Esophagus (tissue), 2 donors: ENCODE measurements around the gene KLF16. TPM values are rescaled to one million over a fixed set of nuclear protein-coding genes. Genes with fewer than 3 reads are reported as not detected.

ENCODE experiments used
- H3K27ac ChIP-seq, 2 donors: one replicate each; pipeline ENCODE4 v1.5.1; 2013; ENCODE audit warnings: low read depth in 2 of 2, mild to moderate bottlenecking in 2 of 2, inconsistent platforms in 1 of 2, low read length in 1 of 2, moderate library complexity in 1 of 2
- H3K27me3 ChIP-seq, 2 donors: one replicate each; pipeline ENCODE4 v1.6.1; 2013; ENCODE audit warnings: low read length in 2 of 2, control low read depth in 1 of 2, mild to moderate bottlenecking in 1 of 2; ENCODE audit not compliant: insufficient read depth in 2 of 2, control insufficient read depth in 1 of 2
- H3K36me3 ChIP-seq, 2 donors: one replicate each; pipeline ENCODE4 v1.6.1; 2013; ENCODE audit warnings: low read length in 1 of 2; ENCODE audit not compliant: control insufficient read depth in 2 of 2, insufficient read depth in 2 of 2
- H3K4me1 ChIP-seq, 2 donors: one replicate each; pipeline ENCODE4 v1.6.1; 2013; ENCODE audit warnings: low read length in 1 of 2; ENCODE audit not compliant: control insufficient read depth in 2 of 2, insufficient read depth in 2 of 2
- H3K4me3 ChIP-seq, 2 donors: one replicate each; pipeline ENCODE4 v1.5.1; 2013; ENCODE audit warnings: low read length in 2 of 2, mild to moderate bottlenecking in 2 of 2, low read depth in 1 of 2, moderate library complexity in 1 of 2
- H3K9me3 ChIP-seq, 2 donors: one replicate each; pipeline ENCODE4 v1.6.1; 2013; ENCODE audit warnings: mild to moderate bottlenecking in 2 of 2, low read depth in 1 of 2, low read length in 1 of 2, moderate library complexity in 1 of 2; ENCODE audit not compliant: control insufficient read depth in 2 of 2, insufficient read depth in 1 of 2
- WGBS, 2 donors: extraction: QIAGEN DNeasy Blood & Tissue Kit; methylation state at CpG; one replicate each; pipeline ENCODE4 v1.1.7; 2013; 5-methylcytosine and 5-hydroxymethylcytosine counted together
- polyA plus RNA-seq, 2 donors: library from polyadenylated mRNA; stranded (reverse); fragments of 200-250 nt; gene quantifications; one replicate each; pipeline ENCODE4 v1.2.3, GENCODE V29; 2013
- donor health status: healthy with polysubstance abuse.
- donor health status: Bipolar disorder and iron deficiency.

Gene KLF16
- polyA plus RNA-seq, 2 donors: 9.3 to 13.5 TPM

- no peak overlapping the region for H3K27ac ChIP-seq
- WGBS, 2 donors: 67 to 69% methylated on average over 25 of the region's 25 CpGs
- peaks cover 0 to 9% of the 10 kb centered on the region in 2 donors for H3K36me3 ChIP-seq
- no peak overlapping the region for H3K4me3 ChIP-seq
- no peaks in the 10 kb centered on the region for H3K27me3 ChIP-seq
- H3K9me3 ChIP-seq: no peaks in the 10 kb centered on the region
- peaks cover 28 to 35% of the 10 kb centered on the region in 2 donors for H3K4me1 ChIP-seq
These were observed 23.5 kb downstream of the KLF16 start for GRCh38 chr19:1839658-1840540.

DNA sequence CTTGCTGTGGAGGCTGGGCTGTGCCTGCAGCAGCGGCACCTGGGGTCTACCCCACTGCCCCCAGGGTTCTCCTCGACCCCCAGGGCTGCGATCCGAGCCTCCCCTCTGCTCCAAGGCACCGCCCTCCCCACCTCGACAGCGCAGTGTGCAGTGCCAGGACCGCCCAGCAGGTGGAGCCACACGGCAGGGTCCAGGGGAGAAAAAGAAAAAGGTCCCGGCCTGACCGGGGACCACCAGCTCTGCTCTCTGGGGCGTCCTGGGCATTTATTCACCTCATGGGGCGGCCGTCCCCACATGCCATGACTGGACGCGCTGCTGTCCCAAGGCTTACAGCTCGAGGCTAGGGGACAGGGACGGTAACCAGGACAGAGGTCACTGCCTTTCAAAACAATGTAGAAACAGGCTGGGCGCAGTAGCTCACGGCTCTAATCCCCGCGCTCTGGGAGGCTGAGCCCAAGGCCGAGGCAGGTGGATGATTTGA lies 25.7 kb downstream of the KLF16 start:
- H3K27ac ChIP-seq: no peak overlapping the region
- 34% methylated on average over 23 of the region's 23 CpGs for WGBS, 2 donors
- H3K36me3 ChIP-seq: peaks cover 0 to 7% of the 10 kb centered on the region in 2 donors
- H3K4me1 ChIP-seq: peaks cover 7 to 20% of the 10 kb centered on the region in 2 donors
- no peak overlapping the region for H3K4me3 ChIP-seq
- H3K27me3 ChIP-seq: no peaks in the 10 kb centered on the region
- H3K9me3 ChIP-seq: no peaks in the 10 kb centered on the region

GRCh38 chr19:1837222-1837565 lies 26.2 kb downstream of the KLF16 start:
- no peaks in the 10 kb centered on the region for H3K9me3 ChIP-seq
- H3K4me3 ChIP-seq: no peak overlapping the region
- H3K27me3 ChIP-seq: no peaks in the 10 kb centered on the region
- H3K36me3 ChIP-seq: peaks cover 0 to 8% of the 10 kb centered on the region in 2 donors
- WGBS, 2 donors: 74 to 82% methylated on average over 11 of the region's 11 CpGs
- H3K27ac ChIP-seq: no peak overlapping the region
- peaks cover 7 to 18% of the 10 kb centered on the region in 2 donors for H3K4me1 ChIP-seq

GRCh38 chr19:1836458-1837221 lies 26.7 kb downstream of the KLF16 start:
- H3K4me1 ChIP-seq: peaks cover 5 to 17% of the 10 kb centered on the region in 2 donors

GRCh38 chr19:1833540-1833939 lies 29.8 kb downstream of the KLF16 start:
- H3K4me1 ChIP-seq: peaks cover 0 to 11% of the 10 kb centered on the region in 2 donors
- no peak overlapping the region for H3K27ac ChIP-seq
- H3K4me3 ChIP-seq: no peak overlapping the region
- no peaks in the 10 kb centered on the region for H3K9me3 ChIP-seq
- peaks cover 0 to 19% of the 10 kb centered on the region in 2 donors for H3K36me3 ChIP-seq
- H3K27me3 ChIP-seq: no peaks in the 10 kb centered on the region
- WGBS, 2 donors: 72 to 85% methylated on average over 14 to 15 of the region's 15 CpGs

More at GRCh38 chr19:1836458-1837221, 26.7 kb downstream of the KLF16 start:
- Histone ChIP-seq H3K4me3 (no peak overlapping the region), H3K27me3 (no peaks in the 10 kb centered on the region), H3K27ac (no peak overlapping the region), H3K9me3 (no peaks in the 10 kb centered on the region), H3K36me3 (peaks cover 0 to 12% of the 10 kb centered on the region in 2 donors)
- WGBS, 2 donors: 87 to 91% methylated on average over 30 to 31 of the region's 31 CpGs

DNA sequence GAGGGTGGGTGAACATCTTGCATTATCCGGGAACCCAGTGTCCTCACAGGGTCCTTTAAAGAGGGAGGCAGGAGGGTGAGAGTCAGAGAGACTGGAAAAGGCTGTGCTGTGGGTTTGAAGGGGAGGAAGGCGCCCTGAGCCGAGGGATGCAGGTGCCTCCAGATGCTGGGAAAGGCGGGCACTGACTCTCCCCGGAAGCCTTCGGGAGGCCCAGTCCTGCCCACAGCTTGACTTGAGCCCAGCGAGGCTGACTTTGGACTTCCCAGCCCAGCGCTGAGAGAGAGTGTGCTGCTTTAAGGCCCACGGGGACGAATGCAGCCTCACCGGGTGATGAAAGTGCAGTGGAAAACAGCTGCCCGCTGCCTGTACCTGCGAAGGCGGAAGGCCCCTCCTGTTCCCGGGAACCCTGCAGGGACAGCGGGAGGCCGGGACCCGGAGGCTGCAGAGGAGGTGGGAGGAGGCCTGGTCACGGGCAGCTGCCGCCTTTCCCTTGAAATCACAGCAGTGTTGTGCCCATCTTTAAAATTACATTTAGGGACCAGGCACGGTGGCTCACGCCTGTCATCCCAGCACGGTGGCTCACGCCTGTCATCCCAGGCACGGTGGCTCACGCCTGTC lies 31.2 kb downstream of the KLF16 start:
- Histone ChIP-seq H3K4me1 (peaks cover 0 to 6% of the 10 kb centered on the region in 2 donors), H3K4me3 (no peak overlapping the region), H3K27me3 (no peaks in the 10 kb centered on the region), H3K9me3 (no peaks in the 10 kb centered on the region), H3K27ac (no peak overlapping the region), H3K36me3 (peaks cover 0 to 30% of the 10 kb centered on the region in 2 donors)
- WGBS, 2 donors: 86 to 89% methylated on average over 26 of the region's 26 CpGs

GRCh38 chr19:1830978-1831377 lies 32.4 kb downstream of the KLF16 start:
- Histone ChIP-seq H3K36me3 (peaks cover 0 to 36% of the 10 kb centered on the region in 2 donors), H3K27me3 (no peaks in the 10 kb centered on the region), H3K4me3 (no peak overlapping the region), H3K27ac (no peak overlapping the region), H3K4me1 (peaks cover 0 to 6% of the 10 kb centered on the region in 2 donors), H3K9me3 (no peaks in the 10 kb centered on the region)
- 84 to 90% methylated on average over 11 of the region's 11 CpGs for WGBS, 2 donors

- Histone ChIP-seq H3K4me3 (no peak overlapping the region), H3K27me3 (no peaks in the 10 kb centered on the region), H3K9me3 (no peaks in the 10 kb centered on the region), H3K36me3 (peaks cover 0 to 36% of the 10 kb centered on the region in 2 donors), H3K4me1 (peaks cover 0 to 6% of the 10 kb centered on the region in 2 donors), H3K27ac (no peak overlapping the region)
- 90% methylated on average over 15 of the region's 15 CpGs for WGBS, 2 donors
These were observed 32.8 kb downstream of the KLF16 start for GRCh38 chr19:1830568-1830967.

DNA sequence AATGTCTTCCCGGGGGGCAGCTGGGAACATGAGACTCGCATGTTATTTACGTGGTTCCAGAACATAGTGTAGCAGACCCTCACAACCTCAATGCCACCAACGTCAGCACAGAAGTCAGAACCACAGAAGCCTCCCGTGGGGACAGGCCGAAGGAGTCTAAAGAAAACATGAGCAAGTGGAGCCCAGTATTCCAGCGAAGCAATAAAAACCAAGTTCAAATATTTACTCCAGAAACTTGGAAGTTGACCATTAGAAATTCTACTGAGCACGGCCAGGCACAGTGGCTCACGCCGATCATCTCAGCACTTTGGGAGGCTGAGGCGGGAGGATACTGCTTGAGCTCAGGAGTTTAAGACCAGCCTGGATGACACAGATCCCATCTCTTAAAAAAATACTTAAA lies 33.4 kb downstream of the KLF16 start:
- Histone ChIP-seq H3K9me3 (no peaks in the 10 kb centered on the region), H3K27me3 (no peaks in the 10 kb centered on the region), H3K4me3 (no peak overlapping the region), H3K4me1 (peaks cover 0 to 6% of the 10 kb centered on the region in 2 donors), H3K27ac (no peak overlapping the region), H3K36me3 (peaks cover 0 to 36% of the 10 kb centered on the region in 2 donors)
- WGBS, 2 donors: 88 to 90% methylated on average over 11 of the region's 11 CpGs
